KOPT-K1 (cell line): ENCODE measurements around the gene OSBPL3.

Source experiments
- H3K27ac ChIP-seq: fragments of 200-600 bp; sonication (generic); 2 replicates; pipeline ENCODE4 v1.5.1; 2016; ENCODE audit warnings: antibody characterized with exemption, mild to moderate bottlenecking, low read depth, low read length; ENCODE audit not compliant: poor library complexity, severe bottlenecking
- H3K36me3 ChIP-seq: fragments of 200-600 bp; sonication (generic); 2 replicates; pipeline ENCODE4 v1.5.1; 2017; ENCODE audit warnings: antibody characterized with exemption, mild to moderate bottlenecking, low read length, moderate library complexity; ENCODE audit not compliant: insufficient read depth
- H3K9me3 ChIP-seq: fragments of 200-600 bp; sonication (generic); 2 replicates; pipeline ENCODE4 v1.5.1; 2017; ENCODE audit warnings: antibody characterized with exemption, low read length, mild to moderate bottlenecking; ENCODE audit not compliant: insufficient read depth, poor library complexity, severe bottlenecking

Gene OSBPL3

DNA sequence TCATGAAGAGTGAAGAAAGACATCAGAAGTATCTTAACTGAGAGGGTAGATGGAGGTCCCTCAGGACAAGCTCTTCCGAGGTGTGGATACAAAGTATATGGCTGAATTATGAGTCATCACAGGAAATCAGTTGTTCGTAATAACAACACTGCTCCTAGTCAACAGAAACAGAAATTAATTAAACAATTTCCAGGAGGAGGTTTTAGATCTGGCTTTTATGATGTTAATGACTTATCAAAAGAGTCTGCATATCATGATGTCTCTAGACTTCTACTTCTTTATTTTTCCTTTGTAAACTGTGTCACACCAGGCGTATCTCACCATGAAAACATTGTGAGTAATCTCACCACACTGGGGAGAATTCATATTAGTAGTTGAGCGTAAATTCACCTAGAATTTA is 31.2 kb downstream of the OSBPL3 start:
- Histone ChIP-seq H3K9me3 (no peaks in the 10 kb centered on the region), H3K36me3 (no peaks in the 10 kb centered on the region), H3K27ac (no peak overlapping the region)

GRCh38 chr7:24946467-24946866 is 33.5 kb downstream of the OSBPL3 start:
- no peak overlapping the region for H3K27ac ChIP-seq
- no peaks in the 10 kb centered on the region for H3K36me3 ChIP-seq
- no peaks in the 10 kb centered on the region for H3K9me3 ChIP-seq

- H3K9me3 ChIP-seq: no peaks in the 10 kb centered on the region
- H3K27ac ChIP-seq: no peak overlapping the region
- no peaks in the 10 kb centered on the region for H3K36me3 ChIP-seq
These were observed 34.1 kb downstream of the OSBPL3 start for GRCh38 chr7:24945899-24946298.

DNA sequence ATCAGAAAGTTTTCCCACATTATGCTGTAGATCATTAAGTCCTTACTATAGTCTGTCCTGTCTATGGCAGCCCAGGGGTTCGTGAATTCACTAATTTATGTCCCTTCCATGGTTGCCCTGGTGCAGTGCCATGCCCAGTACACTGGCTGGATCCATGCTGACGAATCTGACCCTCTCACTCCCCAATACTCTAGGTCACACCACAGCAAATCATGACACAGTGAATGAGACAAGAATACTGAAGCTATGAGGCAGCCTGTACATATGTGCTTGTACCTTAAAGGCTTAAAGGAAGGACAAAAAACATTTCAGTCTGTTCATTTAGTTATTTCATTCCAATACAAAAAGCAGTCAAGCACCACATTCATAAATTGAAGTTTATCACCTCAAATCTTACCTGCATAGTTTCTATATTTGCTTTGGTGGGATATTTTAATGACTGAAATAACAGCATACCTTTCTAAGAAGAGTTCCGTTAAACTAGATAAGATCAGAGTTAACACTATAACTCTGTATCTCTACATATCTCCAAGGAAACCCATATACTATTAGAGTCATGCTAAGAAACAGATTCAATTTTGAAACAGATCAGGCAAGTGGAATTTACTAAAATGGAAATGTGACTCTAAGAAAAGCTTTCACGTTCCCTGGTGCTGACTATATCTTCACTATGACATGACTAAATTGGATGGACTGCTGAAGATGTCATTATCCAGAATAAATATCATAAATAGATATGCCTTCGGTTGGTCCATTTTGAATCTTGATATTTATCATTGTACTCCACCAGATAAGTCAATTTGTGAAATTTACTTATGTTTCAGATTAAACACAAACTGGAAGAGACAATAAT is 36.7 kb downstream of the OSBPL3 start:
- Histone ChIP-seq H3K36me3 (no peaks in the 10 kb centered on the region), H3K9me3 (no peaks in the 10 kb centered on the region), H3K27ac (peak overlapping the region; percentile 51)

DNA sequence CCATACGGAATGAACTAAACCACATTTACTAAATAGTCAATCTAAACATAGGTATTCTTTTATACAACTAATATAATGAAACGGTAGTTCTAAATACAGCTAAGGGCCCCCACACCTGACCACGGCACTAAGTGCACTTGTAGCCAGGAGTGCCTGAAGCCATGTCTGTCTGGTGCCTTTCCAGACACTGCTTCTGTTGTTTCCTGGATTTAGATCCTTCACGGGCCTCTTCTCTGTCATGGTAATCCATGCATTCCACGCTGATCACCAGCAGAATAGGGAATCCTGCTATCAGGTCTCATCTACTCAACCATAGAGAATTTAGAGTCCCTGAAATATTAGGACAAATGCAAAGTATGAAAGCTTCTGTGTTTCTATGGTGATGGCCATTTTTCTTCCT is 37.8 kb downstream of the OSBPL3 start:
- Histone ChIP-seq H3K27ac (no peak overlapping the region), H3K9me3 (no peaks in the 10 kb centered on the region), H3K36me3 (no peaks in the 10 kb centered on the region)

DNA sequence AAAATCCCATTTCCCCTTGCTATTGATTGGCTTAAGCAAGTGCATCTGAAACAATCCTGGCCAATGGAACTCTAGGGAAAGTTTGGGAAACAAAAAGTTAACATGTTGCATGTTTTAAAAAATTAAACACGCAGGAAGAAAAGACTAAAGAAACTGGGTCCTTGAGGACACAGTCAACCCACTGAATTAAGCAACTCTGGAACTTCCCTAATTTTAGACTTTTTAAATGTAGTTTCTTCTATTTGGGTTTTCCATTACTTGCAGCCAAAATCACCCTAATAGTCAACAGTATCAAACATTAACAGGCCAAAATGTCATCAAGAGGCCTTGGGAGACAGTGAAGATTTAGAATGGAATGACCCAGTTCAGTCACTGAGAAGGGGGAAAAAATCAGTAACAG is 40.6 kb downstream of the OSBPL3 start:
- H3K36me3 ChIP-seq: no peaks in the 10 kb centered on the region
- H3K9me3 ChIP-seq: no peaks in the 10 kb centered on the region
- no peak overlapping the region for H3K27ac ChIP-seq

- H3K36me3 ChIP-seq: no peaks in the 10 kb centered on the region
- no peaks in the 10 kb centered on the region for H3K9me3 ChIP-seq
- H3K27ac ChIP-seq: peak overlapping the region; percentile 3
These were observed 43.7 kb downstream of the OSBPL3 start for GRCh38 chr7:24936121-24936824.

GRCh38 chr7:24933298-24933697 is 46.7 kb downstream of the OSBPL3 start:
- Histone ChIP-seq H3K36me3 (no peaks in the 10 kb centered on the region), H3K9me3 (no peaks in the 10 kb centered on the region), H3K27ac (no peak overlapping the region)

- H3K27ac ChIP-seq: no peak overlapping the region
- H3K36me3 ChIP-seq: no peaks in the 10 kb centered on the region
- no peaks in the 10 kb centered on the region for H3K9me3 ChIP-seq
These were observed 47.2 kb downstream of the OSBPL3 start for GRCh38 chr7:24932815-24933214.

DNA sequence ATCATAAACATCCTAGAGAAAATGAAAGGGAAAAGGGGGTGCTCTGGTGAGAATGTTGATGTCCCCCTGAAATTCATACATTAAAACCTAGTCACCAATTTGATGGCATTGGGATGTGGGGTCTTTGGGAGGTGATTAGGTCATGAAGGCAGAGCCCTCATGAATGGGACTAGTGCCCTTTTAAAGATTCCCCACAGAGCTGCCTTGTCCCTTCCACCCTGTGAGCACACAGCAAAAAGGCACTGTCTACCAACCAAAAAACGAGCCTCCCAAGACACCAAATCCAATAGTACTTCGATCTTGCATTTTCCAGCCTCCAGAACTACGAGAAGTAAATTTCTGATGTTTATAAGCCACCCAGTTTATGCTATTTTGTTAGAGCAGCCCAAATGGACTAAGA is 47.6 kb downstream of the OSBPL3 start:
- Histone ChIP-seq H3K27ac (no peak overlapping the region), H3K36me3 (no peaks in the 10 kb centered on the region), H3K9me3 (no peaks in the 10 kb centered on the region)

DNA sequence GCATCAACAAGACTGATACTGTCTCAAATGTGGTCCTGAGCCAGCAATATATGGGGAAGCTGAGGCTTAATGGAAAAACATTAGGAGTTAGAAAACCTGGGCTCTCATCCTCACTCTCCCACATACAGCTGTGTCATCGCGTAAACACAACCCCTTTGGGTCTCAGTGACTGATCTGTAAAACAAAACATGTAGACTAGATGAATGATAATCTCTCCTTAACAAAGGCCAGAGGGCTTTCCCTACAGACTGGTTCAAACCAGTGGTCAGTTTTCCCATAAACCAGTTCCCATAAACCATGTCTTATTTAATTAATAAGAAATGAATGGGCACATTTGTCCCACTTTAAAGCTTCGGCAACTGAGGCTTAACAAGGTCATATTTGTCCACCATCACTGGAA is 48.1 kb downstream of the OSBPL3 start:
- Histone ChIP-seq H3K27ac (no peak overlapping the region), H3K36me3 (no peaks in the 10 kb centered on the region), H3K9me3 (no peaks in the 10 kb centered on the region)

- Histone ChIP-seq H3K9me3 (no peaks in the 10 kb centered on the region), H3K27ac (no peak overlapping the region), H3K36me3 (no peaks in the 10 kb centered on the region)
These were observed 49.1 kb downstream of the OSBPL3 start for GRCh38 chr7:24930856-24931255.

- no peaks in the 10 kb centered on the region for H3K36me3 ChIP-seq
- H3K27ac ChIP-seq: no peak overlapping the region
- H3K9me3 ChIP-seq: no peaks in the 10 kb centered on the region
These were observed 53.1 kb downstream of the OSBPL3 start for GRCh38 chr7:24926623-24927524.

- H3K36me3 ChIP-seq: no peaks in the 10 kb centered on the region
- no peaks in the 10 kb centered on the region for H3K9me3 ChIP-seq
- H3K27ac ChIP-seq: no peak overlapping the region
These were observed 55.6 kb downstream of the OSBPL3 start for GRCh38 chr7:24924375-24924774.
